Measurements from ENCODE around the gene NRP1.

Gene NRP1

DNA sequence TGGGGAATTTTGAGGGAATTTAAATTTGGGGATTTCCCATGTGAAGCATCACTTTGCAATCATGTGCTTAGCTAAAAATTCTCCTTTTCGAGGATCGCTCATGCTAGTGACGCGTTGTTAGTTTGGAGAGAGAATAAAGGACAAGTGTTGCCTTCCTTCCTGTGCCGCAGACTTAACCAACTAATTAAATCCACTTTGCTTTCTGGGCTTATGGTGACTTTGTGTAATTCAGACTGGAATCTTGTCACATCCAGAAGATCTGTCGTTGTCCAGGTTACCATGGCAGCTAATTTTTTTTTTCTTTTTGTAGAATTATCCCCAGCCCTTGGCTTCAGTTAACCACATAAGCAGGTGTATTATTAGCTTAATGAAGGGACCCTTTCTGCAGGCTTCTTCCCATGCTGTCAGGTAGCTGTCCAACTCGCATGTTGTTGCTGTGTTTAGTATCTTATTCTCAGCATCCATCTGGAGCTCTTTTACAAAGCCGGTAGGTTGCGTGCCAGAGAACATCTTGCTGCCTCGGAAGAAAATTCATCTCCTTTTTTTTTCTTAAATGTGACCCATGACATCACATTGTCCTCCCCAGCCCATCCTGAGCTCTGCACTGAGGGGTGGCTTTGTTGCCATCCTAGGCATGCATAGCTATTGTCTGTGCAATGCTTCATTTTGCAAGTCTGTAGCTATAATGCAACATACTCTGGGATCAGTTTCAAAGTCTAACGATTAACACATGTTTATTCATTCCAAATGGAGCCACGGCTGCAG, 47.2 kb upstream of the NRP1 start:
- Histone ChIP-seq H3K4me1 (no peaks in the 10 kb centered on the region), H2AFZ (no peak overlapping the region), H3K27me3 (ENCODE audit: control insufficient read depth, insufficient read depth, low read length) (no peaks in the 10 kb centered on the region), H3K4me3 (ENCODE audit: low read depth, low read length) (no peak overlapping the region), H3K79me2 (no peaks in the 10 kb centered on the region), H3K9me3 (ENCODE audit: control insufficient read depth, low read length) (no peaks in the 10 kb centered on the region), H3K4me2 (ENCODE audit: low read length) (no peak overlapping the region), H3K36me3 (ENCODE audit: control insufficient read depth, insufficient read depth, low read length) (no peaks in the 10 kb centered on the region), H3K27ac (no peak overlapping the region), H3K9ac (no peak overlapping the region)
- TF ChIP-seq, protein P1, sequence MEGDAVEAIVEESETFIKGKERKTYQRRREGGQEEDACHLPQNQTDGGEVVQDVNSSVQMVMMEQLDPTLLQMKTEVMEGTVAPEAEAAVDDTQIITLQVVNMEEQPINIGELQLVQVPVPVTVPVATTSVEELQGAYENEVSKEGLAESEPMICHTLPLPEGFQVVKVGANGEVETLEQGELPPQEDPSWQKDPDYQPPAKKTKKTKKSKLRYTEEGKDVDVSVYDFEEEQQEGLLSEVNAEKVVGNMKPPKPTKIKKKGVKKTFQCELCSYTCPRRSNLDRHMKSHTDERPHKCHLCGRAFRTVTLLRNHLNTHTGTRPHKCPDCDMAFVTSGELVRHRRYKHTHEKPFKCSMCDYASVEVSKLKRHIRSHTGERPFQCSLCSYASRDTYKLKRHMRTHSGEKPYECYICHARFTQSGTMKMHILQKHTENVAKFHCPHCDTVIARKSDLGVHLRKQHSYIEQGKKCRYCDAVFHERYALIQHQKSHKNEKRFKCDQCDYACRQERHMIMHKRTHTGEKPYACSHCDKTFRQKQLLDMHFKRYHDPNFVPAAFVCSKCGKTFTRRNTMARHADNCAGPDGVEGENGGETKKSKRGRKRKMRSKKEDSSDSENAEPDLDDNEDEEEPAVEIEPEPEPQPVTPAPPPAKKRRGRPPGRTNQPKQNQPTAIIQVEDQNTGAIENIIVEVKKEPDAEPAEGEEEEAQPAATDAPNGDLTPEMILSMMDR (IDR thresholded peaks at IDR 0.05) = no peak

DNA sequence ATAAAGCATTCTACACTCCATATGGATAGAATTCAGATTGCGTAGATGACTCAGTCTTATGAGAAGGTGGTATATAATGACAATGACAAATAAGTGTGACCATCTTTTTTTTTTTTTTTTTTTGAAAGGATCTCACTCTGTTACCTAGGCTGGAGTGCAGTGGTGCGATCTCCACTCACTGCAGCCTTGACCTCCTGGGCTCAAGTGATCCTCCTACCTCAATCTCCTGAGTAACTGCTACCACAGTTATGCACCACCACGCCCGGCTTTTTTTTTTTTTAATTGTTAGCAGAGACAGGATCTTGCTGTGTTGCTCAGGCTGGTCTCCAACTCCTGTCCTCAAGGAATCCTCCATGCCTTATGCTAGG, 43.2 kb upstream of the NRP1 start:
- H2AFZ ChIP-seq = no peak overlapping the region
- no peak overlapping the region for H3K4me2 ChIP-seq (ENCODE audit: low read length)
- H3K36me3 ChIP-seq (ENCODE audit: control insufficient read depth, insufficient read depth, low read length) = no peaks in the 10 kb centered on the region
- H3K4me1 ChIP-seq = no peaks in the 10 kb centered on the region
- no peak overlapping the region for H3K4me3 ChIP-seq (ENCODE audit: low read depth, low read length)
- no peaks in the 10 kb centered on the region for H3K9me3 ChIP-seq (ENCODE audit: control insufficient read depth, low read length)
- H3K9ac ChIP-seq = no peak overlapping the region
- H3K79me2 ChIP-seq = no peaks in the 10 kb centered on the region
- H3K27ac ChIP-seq = no peak overlapping the region
- TF ChIP-seq, protein P1 (IDR thresholded peaks at IDR 0.05) = no peak
- H3K27me3 ChIP-seq (ENCODE audit: control insufficient read depth, insufficient read depth, low read length) = no peaks in the 10 kb centered on the region

DNA sequence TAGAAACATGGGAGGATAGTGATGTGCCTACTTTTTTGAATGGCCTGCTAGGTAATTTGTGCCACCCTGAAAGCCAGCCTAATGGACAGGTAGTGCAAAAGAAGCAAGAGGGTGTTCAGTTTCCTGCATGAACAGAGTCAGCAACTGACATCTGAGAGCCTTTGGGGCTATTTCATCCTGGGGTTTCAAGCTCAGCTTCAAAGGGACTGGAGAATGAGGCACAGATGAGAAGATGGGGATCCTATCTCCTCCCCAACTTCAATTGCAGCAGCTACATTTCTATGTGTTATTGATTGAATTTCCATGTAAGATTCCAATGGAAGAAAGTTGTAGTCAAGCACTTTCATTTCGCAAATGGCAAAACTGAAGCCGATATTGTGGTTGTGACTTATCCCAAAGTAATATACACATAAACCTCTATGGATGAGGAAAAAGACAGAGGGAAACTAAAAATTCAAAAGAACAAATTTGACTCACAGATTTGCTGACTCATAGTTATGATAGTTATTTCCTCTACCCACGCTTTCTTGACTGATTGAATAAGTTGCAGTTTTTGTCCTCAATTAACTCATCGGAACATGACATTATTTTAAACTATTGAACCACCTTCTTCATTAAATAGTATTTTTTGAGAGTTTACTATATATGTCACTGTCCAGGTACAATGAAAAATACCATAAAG, 42.6 kb upstream of the NRP1 start:
- Histone ChIP-seq H3K36me3 (ENCODE audit: control insufficient read depth, insufficient read depth, low read length) (no peaks in the 10 kb centered on the region), H2AFZ (no peak overlapping the region), H3K4me3 (ENCODE audit: low read depth, low read length) (no peak overlapping the region), H3K79me2 (no peaks in the 10 kb centered on the region), H3K9ac (no peak overlapping the region), H3K9me3 (ENCODE audit: control insufficient read depth, low read length) (no peaks in the 10 kb centered on the region), H3K27ac (no peak overlapping the region), H3K4me1 (no peaks in the 10 kb centered on the region), H3K4me2 (ENCODE audit: low read length) (no peak overlapping the region), H3K27me3 (ENCODE audit: control insufficient read depth, insufficient read depth, low read length) (no peaks in the 10 kb centered on the region)
- TF ChIP-seq, protein P1 (IDR thresholded peaks at IDR 0.05) = no peak

DNA sequence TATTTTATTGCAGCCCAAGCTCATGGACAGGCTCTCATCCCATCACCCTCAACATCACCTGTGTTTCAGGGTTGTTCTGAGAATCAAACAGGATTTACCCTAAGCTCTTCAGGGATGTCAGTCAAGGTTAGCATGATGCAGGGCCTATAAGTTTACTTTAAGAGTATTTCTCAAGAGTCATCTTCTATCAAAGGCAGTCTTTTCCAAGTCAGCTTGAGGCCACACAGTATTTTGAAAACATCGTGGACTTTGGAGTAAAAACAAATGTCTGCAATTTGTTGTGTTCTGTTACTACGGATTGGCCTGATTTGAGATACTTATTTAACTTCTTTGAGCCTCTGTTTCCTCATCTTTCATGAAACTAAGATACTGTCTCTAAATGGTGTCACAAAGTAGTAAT, 42.0 kb upstream of the NRP1 start:
- H3K9me3 ChIP-seq (ENCODE audit: control insufficient read depth, low read length) = no peaks in the 10 kb centered on the region

More for the DNA sequence above, 42.0 kb upstream of the NRP1 start:
- Histone ChIP-seq H3K27ac (no peak overlapping the region), H3K79me2 (no peaks in the 10 kb centered on the region), H3K4me3 (ENCODE audit: low read depth, low read length) (no peak overlapping the region), H3K27me3 (ENCODE audit: control insufficient read depth, insufficient read depth, low read length) (no peaks in the 10 kb centered on the region), H2AFZ (no peak overlapping the region), H3K36me3 (ENCODE audit: control insufficient read depth, insufficient read depth, low read length) (no peaks in the 10 kb centered on the region), H3K4me1 (no peaks in the 10 kb centered on the region), H3K4me2 (ENCODE audit: low read length) (no peak overlapping the region), H3K9ac (no peak overlapping the region)
- TF ChIP-seq, protein P1 (IDR thresholded peaks at IDR 0.05) = no peak

Data from parathyroid adenoma (tissue), 2 donors.